NT2/D1 (cell line): Measurements from ENCODE around the gene SIAH3.

ENCODE experiments used
- SUZ12 ChIP-seq: IDR thresholded peaks from 2 replicates; pipeline ENCODE4 v1.6.1; 2011; ENCODE audit not compliant: insufficient read length, insufficient read depth; ENCODE audit errors: extremely low read depth
- YY1 ChIP-seq: IDR thresholded peaks from 2 replicates; pipeline ENCODE4 v1.6.1; 2011; ENCODE audit not compliant: insufficient read length, insufficient read depth
- ZNF274 ChIP-seq: IDR thresholded peaks from 2 replicates; pipeline ENCODE4 v1.6.1; 2011; ENCODE audit warnings: mild to moderate bottlenecking, low read depth, low read length

DNA sequence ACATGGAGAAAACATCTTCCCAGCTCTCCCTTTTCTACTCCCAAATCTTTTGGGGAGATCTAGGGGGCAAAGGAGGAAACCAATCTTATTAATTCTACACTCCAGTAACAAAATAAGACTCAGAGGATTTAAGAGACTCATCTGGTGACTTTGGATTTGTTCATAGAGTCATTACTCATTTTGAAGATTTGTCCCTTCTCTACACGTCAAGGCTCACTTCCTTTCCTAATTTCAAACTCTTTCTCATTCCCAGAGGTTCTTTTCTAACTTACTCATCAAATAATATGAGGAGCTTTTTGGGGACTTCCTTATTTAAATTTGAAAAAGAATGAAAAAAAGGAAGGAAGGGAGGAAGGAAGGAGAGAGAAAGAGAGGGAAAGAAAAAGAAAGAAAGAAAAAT lies 14.4 kb downstream of the SIAH3 start:
- no peak for TF ChIP-seq SUZ12
- TF ChIP-seq ZNF274: no peak
- TF ChIP-seq YY1: no peak
